Activated naive CD4-positive, alpha-beta T cell (primary cell): ENCODE results near the gene VSTM2B.
"Not testable (repeated sequence)": the region's sequence is repeated elsewhere in the genome, so short reads cannot be mapped to it uniquely, and the experiment has no call there.

Experiments
- DNase-seq, 4 experiments: peaks; one replicate each; lab custom pipeline; 2025; lab: John Stamatoyannopoulos, UW

VSTM2B gene

DNA sequence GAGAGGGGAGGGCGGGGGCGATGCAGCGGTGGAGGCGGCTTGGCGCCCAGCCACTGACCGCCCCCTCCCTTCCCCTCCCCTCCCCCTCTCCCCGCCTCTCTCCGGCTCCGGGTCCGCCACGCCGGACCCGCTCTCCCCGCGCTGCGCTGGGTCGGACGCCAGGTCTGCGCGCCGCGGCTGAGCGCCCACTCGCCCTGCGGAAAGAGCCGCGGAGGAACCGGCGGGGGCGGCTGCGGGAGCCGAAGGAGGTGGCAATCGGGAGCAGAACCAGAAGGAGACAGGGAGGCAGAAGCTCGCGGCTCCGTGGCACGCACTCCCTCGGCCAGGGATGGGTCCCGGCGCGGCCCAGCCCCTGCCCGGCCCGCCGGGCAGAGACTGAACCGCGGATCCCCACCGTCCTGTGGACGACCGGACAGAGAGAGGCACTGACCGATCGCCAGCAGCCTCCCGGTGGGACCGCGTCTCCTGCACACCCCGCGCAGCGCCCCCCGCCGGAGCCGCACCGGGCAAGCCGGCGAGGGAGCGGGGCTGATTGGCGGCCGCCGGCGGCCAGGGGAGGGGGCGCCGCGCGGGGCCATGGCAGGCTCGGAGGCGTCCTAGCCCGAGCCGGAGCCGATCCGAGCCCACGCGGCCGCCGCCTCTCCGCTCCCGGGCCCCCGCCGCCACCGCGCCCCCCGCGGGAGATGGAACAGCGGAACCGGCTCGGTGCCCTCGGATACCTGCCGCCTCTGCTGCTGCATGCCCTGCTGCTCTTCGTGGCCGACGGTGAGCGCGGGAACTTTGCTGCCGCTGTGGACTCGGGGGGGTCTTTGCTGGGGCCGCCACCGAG, at the start of gene VSTM2B:
VSTM2B (plus strand) TSS at position 94 of the 829 bp plus-strand sequence; CDS start at position 684, 590 bp downstream.
- DNase-seq: no peak

DNA sequence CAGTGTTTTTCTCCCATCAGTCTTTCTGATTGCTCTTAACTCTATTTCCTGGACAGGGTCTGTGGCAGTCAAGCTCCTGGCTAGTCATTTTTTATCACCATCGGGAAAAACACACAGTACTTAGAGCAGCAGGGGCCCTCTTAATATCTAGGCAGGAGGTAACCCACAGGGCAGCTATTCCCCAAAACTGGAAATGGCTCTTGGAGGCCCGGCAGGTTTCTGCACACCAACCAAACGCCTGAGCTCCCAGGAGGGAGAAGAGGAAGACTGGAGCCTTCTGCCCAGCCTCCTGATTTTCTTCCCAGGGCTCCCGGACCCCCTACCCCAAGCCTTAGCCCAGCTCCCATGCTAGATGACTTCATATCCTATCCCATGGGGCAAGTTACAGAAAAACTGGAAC, 49.3 kb upstream of the VSTM2B start:
- DNase-seq: no peak

DNA sequence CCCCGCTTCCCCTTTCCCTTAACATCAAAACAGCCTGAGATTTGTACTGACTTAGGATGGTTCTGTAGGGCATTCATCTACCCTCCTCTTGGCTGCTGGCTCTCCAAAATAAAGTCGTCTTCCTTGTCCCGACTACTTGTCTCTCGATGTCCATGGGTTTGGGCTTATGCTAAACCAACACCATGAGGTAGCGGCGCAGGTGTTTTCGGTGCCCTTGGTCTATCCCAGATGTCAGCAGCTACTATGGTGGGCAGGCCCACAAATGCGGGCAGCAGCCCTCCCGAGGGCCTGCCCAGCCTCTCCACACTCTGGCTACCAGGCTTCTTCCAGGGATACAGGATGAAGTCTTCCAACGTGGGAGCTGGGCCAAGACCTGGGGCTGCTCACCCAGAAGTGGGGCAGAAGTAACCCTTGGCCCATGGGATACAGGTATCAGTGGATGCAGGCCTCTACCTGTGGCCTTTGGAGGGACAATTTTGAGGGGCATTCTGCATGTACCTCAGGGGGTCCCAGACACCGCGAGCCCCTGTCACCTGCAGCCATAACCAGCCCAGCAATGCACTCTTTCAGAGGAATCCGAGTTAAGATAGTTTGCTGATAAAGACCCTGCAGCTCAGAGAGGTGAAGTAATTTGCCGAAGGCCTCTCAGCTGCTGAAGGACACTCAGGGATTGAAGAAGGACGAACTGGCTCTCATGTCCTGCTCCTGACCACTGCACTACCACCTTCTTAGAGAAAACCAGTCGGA, 47.8 kb upstream of the VSTM2B start:
- no peak for DNase-seq

DNA sequence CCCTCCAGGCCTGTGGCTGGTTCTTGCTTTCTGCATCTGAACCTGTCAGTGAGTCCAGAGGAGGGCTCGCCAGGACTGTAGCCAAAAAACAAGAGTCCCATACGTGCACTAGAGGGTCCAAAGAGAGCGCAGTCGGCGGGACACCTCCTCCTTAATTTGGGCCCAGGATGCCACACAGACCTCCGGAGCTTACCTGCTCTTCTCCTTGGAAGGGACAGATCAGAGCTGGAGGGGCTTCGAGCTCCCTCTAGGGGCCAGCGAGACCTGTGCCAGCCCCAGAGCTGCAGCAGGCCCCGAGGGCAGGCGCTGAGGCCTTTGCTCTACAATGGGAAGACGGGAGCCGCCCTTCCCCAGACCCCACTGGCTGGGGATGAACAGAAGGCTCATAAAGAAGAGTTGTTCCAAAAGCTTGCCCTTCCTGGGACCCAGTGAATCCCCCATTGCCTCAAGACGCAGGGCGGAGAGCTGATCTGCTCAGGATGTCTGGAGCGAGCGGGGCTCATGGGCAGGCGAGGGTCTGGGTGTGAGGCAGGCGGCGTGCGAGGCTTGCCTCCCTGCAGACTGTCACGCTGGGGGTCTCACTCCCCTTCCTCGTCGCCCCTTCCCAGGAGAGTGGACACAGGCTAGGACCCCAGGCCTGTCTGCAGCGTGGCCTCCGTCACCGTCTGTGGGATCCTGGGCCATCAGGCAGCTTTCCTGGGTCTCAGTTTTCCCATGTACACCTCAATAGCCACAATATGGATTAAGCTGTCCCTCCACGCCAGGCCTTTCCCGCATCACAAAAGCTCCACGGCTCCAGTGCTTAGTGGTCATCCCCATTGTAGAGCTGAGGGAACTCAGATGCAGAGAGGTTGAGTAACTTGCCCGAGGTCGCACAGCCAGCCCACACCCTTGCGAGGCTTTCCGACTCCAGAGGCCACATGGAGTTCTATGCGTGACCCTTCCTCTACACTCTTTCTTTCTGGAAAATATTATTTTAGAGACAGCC, 46.9 kb upstream of the VSTM2B start:
- no peak for DNase-seq

DNA sequence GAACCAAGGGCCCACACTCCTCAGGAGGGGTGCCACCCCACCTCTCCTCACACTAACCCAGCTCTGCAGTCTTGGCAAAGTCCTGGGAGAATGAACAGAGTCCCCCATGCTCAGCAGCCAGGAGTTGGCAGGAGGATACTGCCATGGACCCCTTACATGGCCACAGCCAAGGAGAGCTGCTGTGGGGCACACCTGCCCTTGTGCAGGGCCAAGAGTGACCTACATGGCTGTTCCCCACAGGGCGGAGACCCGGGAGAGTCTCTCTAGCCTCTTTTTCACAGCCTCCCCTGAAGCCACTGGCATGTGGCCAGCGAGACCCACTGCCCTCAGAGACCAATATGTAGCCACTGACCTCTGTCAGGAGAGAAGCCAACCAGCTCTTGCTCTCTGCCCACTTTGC, 45.9 kb upstream of the VSTM2B start:
- no peak for DNase-seq

DNA sequence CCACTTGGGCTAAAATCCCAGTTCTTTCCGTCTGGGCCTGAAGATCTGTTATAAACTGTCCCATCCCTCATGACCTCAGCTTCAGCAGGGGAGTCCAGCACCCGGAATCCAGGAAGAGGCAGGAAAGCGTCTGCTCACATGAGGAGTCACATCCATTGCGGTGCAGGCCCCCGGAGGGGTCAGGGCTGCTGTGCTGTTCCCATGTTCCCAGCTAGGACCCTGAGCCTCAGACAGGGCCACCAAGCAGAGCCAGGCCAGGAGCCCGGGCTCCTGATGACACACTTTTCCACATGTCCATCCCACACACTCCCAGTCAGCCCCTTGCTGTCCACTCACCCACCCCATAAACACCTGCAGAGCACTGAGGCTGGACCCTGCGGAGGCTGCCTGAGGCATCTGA, 45.3 kb upstream of the VSTM2B start:
- DNase-seq: no peak

DNA sequence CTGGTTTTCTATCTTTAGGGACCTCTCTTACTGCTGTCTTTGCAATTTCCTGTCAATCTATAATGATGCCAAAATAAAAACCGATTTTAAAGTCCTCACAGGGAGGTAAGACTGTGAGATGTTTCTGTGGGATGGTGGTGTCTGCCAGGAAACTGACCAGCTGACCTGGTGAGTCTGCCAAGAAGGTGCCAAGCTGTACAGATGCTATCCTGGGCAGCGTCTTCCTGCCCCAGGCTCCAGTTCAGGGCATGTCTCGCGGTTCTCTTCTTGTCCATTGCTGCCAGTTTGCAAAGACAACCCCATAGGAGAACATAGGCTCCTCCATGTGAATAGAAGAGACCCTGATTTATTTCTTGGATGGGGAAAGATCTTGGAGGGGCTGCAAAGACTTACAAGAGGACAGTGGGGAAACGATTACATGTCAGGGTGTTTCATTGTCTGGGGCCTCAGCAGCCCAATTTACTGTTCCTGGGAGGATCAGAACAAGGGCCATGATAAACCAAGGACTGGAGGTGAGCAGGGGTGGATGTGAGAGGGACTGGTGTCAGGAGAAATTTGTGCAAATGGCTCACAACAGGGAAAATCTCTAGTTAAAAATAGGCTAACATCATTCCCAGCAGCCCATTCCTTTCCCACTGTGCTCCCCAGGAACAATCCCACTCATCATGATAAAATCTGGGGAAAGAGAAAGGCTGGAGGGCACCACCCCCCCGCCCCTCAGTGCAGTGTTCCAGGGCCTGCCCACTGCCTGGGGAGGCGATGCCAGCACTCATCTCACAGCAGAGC, 42.7 kb upstream of the VSTM2B start:
- DNase-seq: no peak

DNA sequence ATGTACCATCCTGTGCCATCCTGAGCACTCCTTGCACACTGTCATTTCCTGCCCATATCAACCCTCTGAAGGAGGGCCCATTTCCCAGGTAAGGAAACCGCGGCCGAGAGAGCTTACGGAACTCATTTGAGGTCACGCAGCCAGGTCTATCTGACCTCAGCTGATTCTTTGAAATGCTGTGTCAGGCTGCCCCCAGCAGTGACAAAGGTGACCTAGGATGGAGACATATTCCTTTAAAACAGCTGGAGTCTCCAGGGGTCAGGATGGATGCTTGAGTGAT, 42.2 kb upstream of the VSTM2B start:
- no peak for DNase-seq

DNA sequence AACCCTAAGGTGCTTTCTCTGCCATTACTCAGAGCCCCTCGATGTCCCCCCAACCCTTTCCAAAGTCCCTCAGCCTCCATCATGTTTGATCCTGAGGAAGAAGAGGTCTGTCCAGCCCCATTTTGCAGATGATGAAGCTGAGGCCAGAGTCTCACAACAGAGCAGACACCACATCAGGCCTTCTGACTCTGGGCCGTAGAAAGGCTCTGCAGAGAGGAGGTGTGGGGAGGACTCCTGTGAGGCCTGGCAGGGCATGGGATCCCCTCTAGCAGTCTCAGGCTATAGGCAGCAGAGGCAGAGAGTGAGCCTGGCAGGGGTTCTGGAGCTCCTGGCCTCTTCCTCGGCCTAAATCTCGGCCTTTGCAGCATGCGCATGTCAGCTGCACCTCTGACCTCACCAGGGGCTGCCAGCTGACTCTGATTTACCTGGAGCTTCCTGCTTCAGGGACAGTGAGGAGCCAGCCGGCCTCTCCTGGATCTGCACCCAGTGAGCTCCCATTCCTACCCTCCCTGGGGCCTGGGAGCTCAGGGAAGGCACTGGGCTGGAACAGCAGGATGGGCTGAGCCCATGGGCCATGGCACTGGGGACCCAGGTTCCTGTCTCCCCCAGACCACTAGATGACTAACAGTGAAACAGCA, 41.7 kb upstream of the VSTM2B start:
- no peak for DNase-seq

DNA sequence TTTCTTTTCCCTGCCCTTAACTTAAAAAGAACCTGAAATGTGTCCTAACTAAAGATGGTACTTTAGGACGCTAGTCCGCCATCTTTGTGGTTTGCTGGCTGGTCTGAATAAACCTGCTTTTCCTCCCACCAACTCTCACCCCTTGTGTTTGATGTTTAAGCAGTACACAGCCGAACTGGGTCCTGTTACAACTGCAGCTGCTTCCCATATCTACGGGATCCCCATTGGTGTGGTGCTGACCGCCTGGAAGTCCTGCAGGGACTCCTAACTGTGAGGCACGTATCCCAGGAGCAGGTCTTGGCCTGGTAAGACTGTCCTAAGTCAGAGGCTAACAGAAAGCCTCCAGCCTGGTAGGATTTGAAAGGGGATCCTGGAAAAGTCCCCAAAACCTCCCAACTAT, 40.9 kb upstream of the VSTM2B start:
- DNase-seq: no peak

DNA sequence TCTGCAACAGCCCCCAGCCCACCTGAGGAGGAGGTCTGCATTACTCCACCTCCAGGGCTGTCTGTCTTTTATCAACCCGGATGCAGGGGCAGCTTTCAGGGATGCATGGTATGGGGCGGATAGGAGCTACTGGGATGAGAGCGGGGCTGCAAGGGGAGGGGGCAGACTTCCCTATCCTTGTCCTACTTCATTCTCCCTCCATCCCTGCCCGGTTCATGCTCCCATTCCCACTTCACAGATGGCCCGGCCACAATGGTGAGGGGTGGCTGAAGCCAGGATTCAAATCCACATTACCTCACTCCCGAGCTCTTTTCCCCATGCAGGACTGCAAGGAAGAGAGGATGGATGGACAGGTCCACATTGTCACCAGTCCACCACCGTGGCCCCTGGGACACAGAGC, 40.5 kb upstream of the VSTM2B start:
- no peak for DNase-seq

DNA sequence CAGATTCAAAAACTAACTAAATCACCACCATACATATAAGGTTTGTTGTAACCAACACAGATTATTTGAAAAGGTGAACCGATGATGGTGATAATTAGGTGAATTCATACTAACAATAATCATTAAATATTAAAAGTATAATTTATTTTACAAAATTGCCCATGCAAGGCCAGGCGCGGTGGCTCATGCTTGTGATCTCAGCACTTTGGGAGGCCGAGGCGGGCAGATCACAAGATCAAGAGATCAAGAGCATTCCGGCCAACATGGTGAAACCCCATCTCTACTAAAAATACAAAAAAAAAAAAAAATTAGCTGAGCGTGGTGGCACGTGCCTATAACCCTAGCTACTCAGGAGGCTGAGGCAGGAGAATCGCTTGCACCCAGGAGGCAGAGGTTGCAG, 38.8 kb upstream of the VSTM2B start:
- not testable (repeated sequence) for DNase-seq

DNA sequence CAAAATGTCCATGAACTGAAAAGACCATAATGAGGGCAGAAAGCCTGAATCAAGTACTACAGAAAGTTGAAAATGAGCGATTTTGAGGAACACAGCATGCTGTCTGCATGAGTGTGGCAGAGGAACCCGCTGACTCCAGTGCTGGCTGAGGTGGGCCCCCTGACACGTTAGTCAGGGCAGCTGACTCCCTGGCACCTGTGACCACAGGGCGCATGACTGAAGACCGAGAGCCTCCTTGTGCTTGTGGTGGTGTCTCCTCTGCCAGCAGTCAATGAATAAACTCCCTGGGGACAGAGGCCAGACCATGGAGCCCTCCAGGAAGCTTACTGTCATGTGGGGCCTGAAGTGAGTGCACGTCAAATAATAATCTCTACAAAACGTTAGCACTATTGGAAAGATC, 38.4 kb upstream of the VSTM2B start:
- no peak for DNase-seq

DNA sequence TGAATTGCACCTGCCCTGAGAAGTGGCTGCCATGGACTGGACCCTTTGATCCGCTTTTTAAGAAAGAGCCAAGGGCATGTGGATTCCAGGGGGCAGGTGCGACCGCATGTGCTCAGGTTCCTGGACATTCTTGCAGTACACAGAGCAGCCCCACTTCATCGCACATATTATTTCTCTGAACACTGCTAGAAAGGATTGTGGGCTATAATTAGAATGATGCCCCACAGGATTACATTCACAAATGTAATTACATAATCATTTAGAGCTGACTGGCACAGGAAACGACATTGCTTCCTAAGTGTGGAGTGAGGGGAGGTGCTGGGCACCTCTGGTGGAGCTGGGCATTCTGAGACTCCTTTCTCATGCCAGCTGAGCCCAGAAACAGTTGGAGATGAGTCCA, 37.5 kb upstream of the VSTM2B start:
- no peak for DNase-seq

DNA sequence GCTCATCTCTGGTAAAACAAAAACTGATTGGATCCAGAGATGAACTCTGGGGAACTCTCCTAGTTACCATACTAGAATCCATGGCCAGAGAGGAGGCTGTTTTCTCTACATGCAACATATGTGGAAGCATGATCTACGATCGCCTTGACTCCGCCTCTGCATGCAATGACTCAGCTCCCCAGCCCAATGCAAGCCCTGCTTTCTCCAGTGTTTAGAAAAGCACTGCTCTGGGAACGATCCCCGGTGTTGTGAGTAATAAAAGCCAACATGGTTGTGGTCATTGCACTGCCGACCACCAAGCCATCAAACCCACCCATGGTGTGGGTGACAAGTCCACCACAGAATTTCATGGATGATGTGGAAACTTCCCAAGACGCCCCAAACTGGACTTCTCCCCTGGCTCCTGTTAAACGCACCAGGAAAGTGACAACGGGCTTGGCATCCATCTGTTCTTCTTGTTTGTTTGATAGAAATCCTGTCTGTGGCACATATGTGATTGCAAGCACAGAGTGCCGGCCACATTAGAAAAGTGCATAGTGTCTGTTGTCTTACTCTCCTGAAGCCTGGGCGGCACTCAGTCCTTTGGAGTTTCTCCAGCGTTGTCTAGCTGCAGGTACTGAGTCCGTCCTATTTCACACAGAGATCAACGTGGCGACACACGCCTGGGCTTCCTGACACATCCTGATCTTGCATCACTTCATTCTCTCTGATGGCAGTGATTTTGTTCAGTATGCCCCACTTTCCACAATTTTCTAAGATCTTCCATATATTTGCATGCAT, 36.4 kb upstream of the VSTM2B start:
- no peak for DNase-seq

DNA sequence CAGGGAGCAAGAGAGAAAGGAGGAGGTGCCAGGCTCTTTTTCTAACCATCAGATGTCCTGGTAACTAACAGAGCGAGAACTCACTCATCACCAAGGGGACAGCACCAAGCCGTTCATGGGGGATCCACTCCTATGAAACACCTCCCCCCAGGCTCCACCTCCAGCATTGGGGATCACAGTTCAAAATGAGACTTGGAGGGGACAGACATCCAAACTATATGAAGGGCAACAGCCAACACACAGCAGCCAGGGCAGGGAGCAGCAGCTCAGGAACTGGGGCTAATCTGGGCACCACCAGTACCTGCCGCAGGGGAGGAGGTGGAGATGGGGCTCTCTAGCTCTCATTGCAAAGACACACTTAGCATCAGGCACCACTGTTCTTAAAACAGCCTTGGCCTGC, 34.3 kb upstream of the VSTM2B start:
- DNase-seq: no peak

DNA sequence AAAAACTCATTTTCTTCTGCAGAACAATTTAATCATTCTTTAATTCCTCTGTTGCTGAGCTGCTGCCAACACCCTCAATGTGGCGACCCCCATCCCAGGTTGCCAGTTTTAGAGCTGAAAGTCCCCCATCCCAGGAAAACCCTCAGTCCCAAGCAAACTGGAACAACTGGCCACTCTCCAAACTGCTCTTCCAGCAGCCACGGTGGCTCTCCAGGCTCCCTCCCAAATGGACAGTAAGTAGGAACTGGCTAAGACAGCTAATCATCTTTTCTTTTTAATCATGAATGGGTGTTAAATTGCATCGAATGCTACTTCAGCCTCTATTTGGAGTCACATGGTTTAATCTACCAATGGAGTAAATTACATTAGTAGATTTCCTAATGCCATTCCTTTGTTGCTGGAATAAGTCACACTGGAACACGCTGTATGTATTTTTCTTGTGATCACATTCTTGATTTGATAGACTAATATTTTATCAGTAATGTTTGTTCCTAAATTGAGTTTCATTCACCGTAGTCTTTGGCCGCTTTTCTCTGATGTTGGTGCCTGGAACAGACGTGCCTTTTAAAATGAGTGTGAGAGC, 33.7 kb upstream of the VSTM2B start:
- no peak for DNase-seq

DNA sequence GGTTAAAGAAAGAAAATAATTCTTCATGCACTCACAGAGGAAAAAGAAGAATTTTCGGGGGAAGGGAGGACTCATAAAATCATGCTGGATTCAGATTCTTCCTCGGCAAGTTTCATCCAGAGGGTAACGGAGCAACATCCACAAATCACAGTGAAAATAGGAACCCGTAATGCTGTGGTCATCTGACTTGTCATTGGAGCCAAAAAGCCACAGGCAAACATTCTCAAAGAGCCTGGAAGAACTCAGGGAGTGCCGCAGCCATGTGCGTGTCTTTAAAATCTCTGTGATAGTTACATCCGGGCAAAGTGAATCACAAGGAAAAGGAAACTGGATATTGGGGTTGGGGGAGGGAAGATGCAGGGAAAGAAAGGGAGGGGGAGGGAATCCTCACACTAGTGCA, 33.0 kb upstream of the VSTM2B start:
- no peak for DNase-seq

DNA sequence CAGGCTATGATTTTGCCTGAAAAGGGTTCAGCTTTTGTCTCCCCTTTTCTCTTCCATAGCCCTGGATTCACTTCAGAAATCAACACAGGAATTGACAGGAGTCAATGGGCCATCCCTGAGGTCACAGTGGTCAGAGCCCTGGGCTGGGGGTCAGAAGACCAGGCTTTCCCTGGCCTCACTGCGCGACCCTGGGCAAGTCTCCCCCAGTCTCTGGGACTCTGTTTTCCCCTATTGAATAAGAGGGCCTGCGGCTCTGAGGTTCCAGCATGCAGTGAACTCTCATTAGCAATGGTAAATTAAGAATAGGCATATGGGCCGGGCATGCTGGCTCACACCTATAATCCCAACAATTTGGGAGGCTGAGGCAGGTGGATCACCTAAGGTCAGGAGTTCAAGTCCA, 30.7 kb upstream of the VSTM2B start:
- no peak for DNase-seq

DNA sequence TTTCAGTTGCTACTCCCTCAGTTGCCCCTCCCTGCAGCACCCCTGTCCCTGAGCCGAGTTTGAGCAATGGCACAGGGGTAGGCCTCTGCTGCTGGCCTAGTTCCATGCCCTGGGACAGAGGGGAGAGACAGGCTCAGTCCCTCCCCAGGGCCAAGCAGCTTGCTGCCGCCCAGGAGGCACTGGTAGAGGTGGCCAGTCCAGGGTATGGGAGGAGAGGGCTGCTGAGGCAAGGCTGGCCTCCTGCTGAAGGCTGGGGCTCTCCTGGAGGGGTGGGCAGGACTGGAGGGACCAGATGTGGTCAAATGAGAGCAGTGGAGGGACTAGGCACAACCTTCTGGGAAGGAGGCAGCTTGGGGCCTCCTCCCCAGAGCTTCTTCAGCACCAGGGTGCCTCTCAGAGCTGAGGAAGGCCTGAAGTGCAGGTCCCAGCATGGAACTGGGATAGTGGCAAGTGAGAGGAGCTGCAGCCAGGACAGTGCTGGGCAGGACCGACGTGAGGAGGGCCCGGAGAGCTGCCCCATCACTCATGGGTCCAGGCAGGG, 29.8 kb upstream of the VSTM2B start:
- no peak for DNase-seq
